Tibial artery (tissue), 4 donors: Measurements from ENCODE around the gene GGA2.

Source experiments
- DNase-seq, 2 donors: peaks; one replicate each; pipeline ENCODE4 v3.0.0-alpha.2; 2019
- H3K27ac ChIP-seq, 2 donors: fragments of 200-600 bp; sonication (generic) in 1 of 2; 1 replicate in 1 of 2; 2 replicates in 1 of 2; pipeline ENCODE4 v1.5.1; 2018 to 2019; ENCODE audit warnings: mild to moderate bottlenecking in 1 of 2
- H3K27me3 ChIP-seq, 2 donors: fragments of 200-600 bp; sonication (generic) in 1 of 2; one replicate each; pipeline versions ENCODE4 v1.5.1 to v1.6.0; 2016 to 2019
- H3K36me3 ChIP-seq, 3 donors: fragments of 200-600 bp; sonication (generic) in 2 of 3; one replicate each; pipeline ENCODE4 v1.5.1; 2016 to 2019; ENCODE audit warnings: mild to moderate bottlenecking in 2 of 3
- H3K4me1 ChIP-seq, 4 donors: fragments of 200-600 bp; sonication (generic) in 2 of 4; 1 replicate in 3 of 4; 2 replicates in 1 of 4; pipeline ENCODE4 v1.5.1; 2016 to 2019
- H3K4me3 ChIP-seq, 2 donors: fragments of 200-600 bp; sonication (generic) in 1 of 2; 1 replicate in 1 of 2; 2 replicates in 1 of 2; pipeline ENCODE4 v1.5.1; 2018 to 2019; ENCODE audit warnings: mild to moderate bottlenecking in 2 of 2
- H3K9me3 ChIP-seq, 3 donors: fragments of 200-600 bp; sonication (generic) in 1 of 3; one replicate each; pipeline ENCODE4 v1.5.1; 2016 to 2019
- intact Hi-C: fragments of 100-400 bp; cut with DNase I; formaldehyde crosslinking; loops from one replicate; pipeline ENCODE4 v1.15.0; 2023; ENCODE audit warnings: low total_unique reads
- TF ChIP-seq, protein P1 (sequence below), 2 experiments: fragments of 200-600 bp in 1 of 2; fragments of 450-650 bp in 1 of 2; IDR thresholded peaks; one replicate each; pipeline ENCODE4 v1.5.1; 2017 to 2019; ENCODE audit warnings: antibody characterized with exemption in 2 of 2, mild to moderate bottlenecking in 1 of 2, moderate library complexity in 1 of 2

Gene GGA2

GRCh38 chr16:23479138-23479537 lies 31.2 kb downstream of the GGA2 start:
- Histone ChIP-seq H3K4me3 (no peak overlapping the region), H3K36me3 (peaks cover 90 to 100% (median 100%) of the 10 kb centered on the region in 3 donors), H3K27ac (no peak overlapping the region), H3K27me3 (no peaks in the 10 kb centered on the region), H3K9me3 (no peaks in the 10 kb centered on the region), H3K4me1 (no peaks in the 10 kb centered on the region)
- DNase-seq, result no peak
- TF ChIP-seq, protein P1, sequence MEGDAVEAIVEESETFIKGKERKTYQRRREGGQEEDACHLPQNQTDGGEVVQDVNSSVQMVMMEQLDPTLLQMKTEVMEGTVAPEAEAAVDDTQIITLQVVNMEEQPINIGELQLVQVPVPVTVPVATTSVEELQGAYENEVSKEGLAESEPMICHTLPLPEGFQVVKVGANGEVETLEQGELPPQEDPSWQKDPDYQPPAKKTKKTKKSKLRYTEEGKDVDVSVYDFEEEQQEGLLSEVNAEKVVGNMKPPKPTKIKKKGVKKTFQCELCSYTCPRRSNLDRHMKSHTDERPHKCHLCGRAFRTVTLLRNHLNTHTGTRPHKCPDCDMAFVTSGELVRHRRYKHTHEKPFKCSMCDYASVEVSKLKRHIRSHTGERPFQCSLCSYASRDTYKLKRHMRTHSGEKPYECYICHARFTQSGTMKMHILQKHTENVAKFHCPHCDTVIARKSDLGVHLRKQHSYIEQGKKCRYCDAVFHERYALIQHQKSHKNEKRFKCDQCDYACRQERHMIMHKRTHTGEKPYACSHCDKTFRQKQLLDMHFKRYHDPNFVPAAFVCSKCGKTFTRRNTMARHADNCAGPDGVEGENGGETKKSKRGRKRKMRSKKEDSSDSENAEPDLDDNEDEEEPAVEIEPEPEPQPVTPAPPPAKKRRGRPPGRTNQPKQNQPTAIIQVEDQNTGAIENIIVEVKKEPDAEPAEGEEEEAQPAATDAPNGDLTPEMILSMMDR (IDR thresholded peaks at IDR 0.05), result no peak
- intact Hi-C loops, result no loop called here

DNA sequence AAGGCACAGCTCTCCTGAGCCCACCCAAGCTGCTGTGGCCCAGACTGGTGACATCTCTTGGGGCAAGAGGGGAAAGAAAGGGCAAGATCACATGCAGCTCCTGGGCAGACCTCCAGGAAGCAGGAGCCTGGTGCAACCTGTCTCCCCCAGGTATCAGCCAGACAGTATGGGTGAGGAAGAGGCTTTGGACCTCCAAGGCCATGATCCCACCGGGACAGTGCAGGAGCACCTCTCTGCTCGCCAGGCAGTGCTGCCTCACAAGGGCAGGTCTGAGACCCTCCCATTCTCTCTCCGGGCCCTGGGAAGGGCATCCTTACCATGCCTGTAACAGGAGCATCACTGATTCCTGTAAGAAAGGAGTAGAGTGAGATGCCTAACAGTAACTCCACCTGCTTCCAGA lies 31.7 kb downstream of the GGA2 start:
- Histone ChIP-seq H3K4me3 (no peak overlapping the region), H3K27me3 (no peaks in the 10 kb centered on the region), H3K36me3 (peaks cover 92 to 99% (median 99%) of the 10 kb centered on the region in 3 donors), H3K4me1 (no peaks in the 10 kb centered on the region), H3K9me3 (no peaks in the 10 kb centered on the region), H3K27ac (no peak overlapping the region)
- DNase-seq, result no peak
- intact Hi-C loops, result no loop called here
- TF ChIP-seq, protein P1 (IDR thresholded peaks at IDR 0.05), result no peak

- H3K4me1 ChIP-seq, result no peaks in the 10 kb centered on the region
- H3K36me3 ChIP-seq, result peaks cover 82 to 93% (median 92%) of the 10 kb centered on the region in 3 donors
- TF ChIP-seq, protein P1 (IDR thresholded peaks at IDR 0.05), result no peak
- intact Hi-C loops, result no loop called here
- H3K4me3 ChIP-seq, result no peak overlapping the region
- no peaks in the 10 kb centered on the region for H3K27me3 ChIP-seq
- no peak overlapping the region for H3K27ac ChIP-seq
- H3K9me3 ChIP-seq, result no peaks in the 10 kb centered on the region
- no peak for DNase-seq
Observed at GRCh38 chr16:23476289-23476688, 34.0 kb downstream of the GGA2 start.

DNA sequence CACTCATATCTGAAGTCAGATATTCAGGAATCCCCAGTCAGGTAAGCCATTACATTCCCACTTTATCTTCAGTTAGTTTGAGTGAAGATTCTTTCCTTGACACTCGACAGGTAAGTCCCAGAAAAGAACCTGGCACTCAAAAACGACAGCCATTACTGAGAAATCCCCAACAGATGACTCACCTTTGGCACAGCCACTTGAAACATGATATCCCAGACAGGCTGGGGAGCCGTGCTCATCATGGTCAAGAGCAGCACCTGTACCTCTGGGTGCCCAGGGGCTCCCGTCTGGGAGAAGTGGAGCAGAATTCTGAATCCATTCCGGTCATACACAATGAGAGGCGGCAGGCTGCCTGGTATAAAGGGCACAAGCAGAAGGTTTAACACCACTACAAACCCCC lies 40.5 kb downstream of the GGA2 start:
- H3K27me3 ChIP-seq, result no peaks in the 10 kb centered on the region
- intact Hi-C loops, result no loop called here
- TF ChIP-seq, protein P1 (IDR thresholded peaks at IDR 0.05), result no peak
- H3K9me3 ChIP-seq, result no peaks in the 10 kb centered on the region
- H3K27ac ChIP-seq, result no peak overlapping the region
- H3K36me3 ChIP-seq, result peaks cover 57 to 91% (median 72%) of the 10 kb centered on the region in 3 donors
- no peaks in the 10 kb centered on the region for H3K4me1 ChIP-seq
- no peak overlapping the region for H3K4me3 ChIP-seq
- DNase-seq, result no peak

- peaks cover 30 to 64% (median 48%) of the 10 kb centered on the region in 3 donors for H3K36me3 ChIP-seq
- no peaks in the 10 kb centered on the region for H3K9me3 ChIP-seq
- no peak overlapping the region for H3K27ac ChIP-seq
- TF ChIP-seq, protein P1 (IDR thresholded peaks at IDR 0.05), result no peak
- DNase-seq, result no peak
- intact Hi-C loops, result no loop called here
- H3K4me3 ChIP-seq, result no peak overlapping the region
- peaks cover 0 to 5% (median 0%) of the 10 kb centered on the region in 4 donors for H3K4me1 ChIP-seq
- H3K27me3 ChIP-seq, result no peaks in the 10 kb centered on the region
Observed at GRCh38 chr16:23466162-23466885, 44.0 kb downstream of the GGA2 start.
